ENCODE data around the gene MC1R. TPM values are rescaled to one million over a fixed set of nuclear protein-coding genes. Genes with fewer than 3 reads are reported as not detected.
"Not testable (repeated sequence)": the region's sequence is repeated elsewhere in the genome, so short reads cannot be mapped to it uniquely, and the experiment has no call there.

MC1R gene
- total RNA-seq, 1 donor from 2014 or later = 6.9 TPM

- no peaks in the 10 kb centered on the region for H3K27me3 Mint-ChIP-seq (ENCODE audit: unreplicated experiment)
These were observed 7.0 kb downstream of the MC1R start for GRCh38 chr16:89925596-89926079.

DNA sequence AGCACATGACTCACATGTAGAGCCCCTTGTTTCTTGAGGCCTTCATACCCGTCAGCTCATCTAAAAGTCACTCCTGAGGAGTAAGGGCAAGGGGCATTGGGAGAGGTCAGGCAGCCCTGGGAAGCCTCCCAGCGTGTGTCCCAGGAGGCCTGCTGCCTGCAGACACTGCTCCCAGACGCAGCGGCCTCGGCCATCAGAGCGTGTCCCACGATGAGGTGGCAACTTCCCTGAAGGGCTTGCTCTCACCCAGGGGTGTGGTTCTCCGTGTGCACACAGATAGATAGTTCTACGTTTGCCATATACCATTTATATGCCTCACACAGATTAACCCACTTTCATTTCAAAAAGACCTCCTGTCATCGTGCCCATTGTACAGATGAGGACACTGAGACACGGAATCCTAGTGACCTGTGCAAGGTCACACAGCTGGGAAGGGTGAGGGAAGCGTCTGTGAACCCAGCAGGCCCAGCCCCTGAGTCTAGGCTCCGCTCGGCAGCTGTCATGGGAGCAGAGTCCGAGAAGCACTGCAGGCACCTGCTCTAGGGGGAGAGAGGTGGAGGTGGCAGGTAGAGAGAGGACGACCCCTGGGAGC lies 12.7 kb downstream of the MC1R start:
- H3K4me1 Mint-ChIP-seq (ENCODE audit: unreplicated experiment) = peaks cover 2% of the 10 kb centered on the region
- TF ChIP-seq CTCF (IDR thresholded peaks at IDR 0.05) = no peak
- no peak overlapping the region for H3K27ac Mint-ChIP-seq (ENCODE audit: unreplicated experiment)
- no peak overlapping the region for H3K4me3 Mint-ChIP-seq (ENCODE audit: unreplicated experiment)
- no peaks in the 10 kb centered on the region for H3K9me3 Mint-ChIP-seq (ENCODE audit: unreplicated experiment)
- H3K27me3 Mint-ChIP-seq (ENCODE audit: unreplicated experiment) = no peaks in the 10 kb centered on the region
- DNase-seq (ENCODE audit: extremely low spot score, unreplicated experiment) = no peak
- H3K36me3 Mint-ChIP-seq (ENCODE audit: unreplicated experiment) = peaks cover 21% of the 10 kb centered on the region

More at GRCh38 chr16:89925596-89926079, 7.0 kb downstream of the MC1R start:
- no peak for TF ChIP-seq CTCF (IDR thresholded peaks at IDR 0.05)
- peak overlapping the region; percentile 75 for H3K4me3 Mint-ChIP-seq (ENCODE audit: unreplicated experiment)
- peaks cover 9% of the 10 kb centered on the region for H3K36me3 Mint-ChIP-seq (ENCODE audit: unreplicated experiment)
- H3K27ac Mint-ChIP-seq (ENCODE audit: unreplicated experiment) = peak overlapping the region; percentile 56
- peaks cover 27% of the 10 kb centered on the region for H3K4me1 Mint-ChIP-seq (ENCODE audit: unreplicated experiment)
- no peaks in the 10 kb centered on the region for H3K9me3 Mint-ChIP-seq (ENCODE audit: unreplicated experiment)
- DNase-seq (ENCODE audit: extremely low spot score, unreplicated experiment) = no peak

- Mint-ChIP-seq H3K9me3 (ENCODE audit: unreplicated experiment) (no peaks in the 10 kb centered on the region), H3K27ac (ENCODE audit: unreplicated experiment) (no peak overlapping the region), H3K27me3 (ENCODE audit: unreplicated experiment) (no peaks in the 10 kb centered on the region), H3K36me3 (ENCODE audit: unreplicated experiment) (peaks cover 21% of the 10 kb centered on the region), H3K4me3 (ENCODE audit: unreplicated experiment) (no peak overlapping the region), H3K4me1 (ENCODE audit: unreplicated experiment) (no peaks in the 10 kb centered on the region)
- DNase-seq (ENCODE audit: extremely low spot score, unreplicated experiment) = no peak
- TF ChIP-seq CTCF (IDR thresholded peaks at IDR 0.05) = no peak
These were observed 13.3 kb downstream of the MC1R start for GRCh38 chr16:89931964-89932363.

GRCh38 chr16:89934019-89934418 lies 15.4 kb downstream of the MC1R start:
- H3K4me3 Mint-ChIP-seq (ENCODE audit: unreplicated experiment); H3K4me1 Mint-ChIP-seq (ENCODE audit: unreplicated experiment); H3K27me3 Mint-ChIP-seq (ENCODE audit: unreplicated experiment); H3K27ac Mint-ChIP-seq (ENCODE audit: unreplicated experiment); H3K9me3 Mint-ChIP-seq (ENCODE audit: unreplicated experiment); DNase-seq (ENCODE audit: extremely low spot score, unreplicated experiment): not testable (repeated sequence)
- peaks cover 22% of the 10 kb centered on the region for H3K36me3 Mint-ChIP-seq (ENCODE audit: unreplicated experiment)

GRCh38 chr16:89934611-89935553 lies 16.2 kb downstream of the MC1R start:
- Mint-ChIP-seq H3K9me3 (ENCODE audit: unreplicated experiment) (no peaks in the 10 kb centered on the region), H3K4me3 (ENCODE audit: unreplicated experiment) (no peak overlapping the region), H3K36me3 (ENCODE audit: unreplicated experiment) (peaks cover 16% of the 10 kb centered on the region), H3K27me3 (ENCODE audit: unreplicated experiment) (no peaks in the 10 kb centered on the region), H3K4me1 (ENCODE audit: unreplicated experiment) (no peaks in the 10 kb centered on the region), H3K27ac (ENCODE audit: unreplicated experiment) (no peak overlapping the region)
- TF ChIP-seq CTCF (IDR thresholded peaks at IDR 0.05) = no peak
- DNase-seq (ENCODE audit: extremely low spot score, unreplicated experiment) = no peak

DNA sequence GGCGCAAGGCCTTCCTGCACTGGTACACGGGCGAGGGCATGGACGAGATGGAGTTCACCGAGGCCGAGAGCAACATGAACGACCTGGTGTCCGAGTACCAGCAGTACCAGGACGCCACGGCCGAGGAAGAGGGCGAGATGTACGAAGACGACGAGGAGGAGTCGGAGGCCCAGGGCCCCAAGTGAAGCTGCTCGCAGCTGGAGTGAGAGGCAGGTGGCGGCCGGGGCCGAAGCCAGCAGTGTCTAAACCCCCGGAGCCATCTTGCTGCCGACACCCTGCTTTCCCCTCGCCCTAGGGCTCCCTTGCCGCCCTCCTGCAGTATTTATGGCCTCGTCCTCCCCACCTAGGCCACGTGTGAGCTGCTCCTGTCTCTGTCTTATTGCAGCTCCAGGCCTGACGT lies 17.0 kb downstream of the MC1R start:
- not testable (repeated sequence) for H3K4me3 Mint-ChIP-seq (ENCODE audit: unreplicated experiment)

More for the DNA sequence above, 17.0 kb downstream of the MC1R start:
- H3K27me3 Mint-ChIP-seq (ENCODE audit: unreplicated experiment); H3K4me1 Mint-ChIP-seq (ENCODE audit: unreplicated experiment); H3K9me3 Mint-ChIP-seq (ENCODE audit: unreplicated experiment); H3K27ac Mint-ChIP-seq (ENCODE audit: unreplicated experiment); DNase-seq (ENCODE audit: extremely low spot score, unreplicated experiment): not testable (repeated sequence)
- H3K36me3 Mint-ChIP-seq (ENCODE audit: unreplicated experiment) = peaks cover 16% of the 10 kb centered on the region
